ENCODE results near the gene CTCF.

The CTCF gene

GRCh38 chr16:67666559-67667452, 104.5 kb downstream of the CTCF start, which contains the start of the genes C16orf86 and ENKD1:
TSS of gene C16orf86 (plus strand) at chr16:67666814. CDS start at chr16:67666971, 157 bp downstream.
TSS of gene ENKD1 (minus strand) at chr16:67666750. CDS start at chr16:67666442, 308 bp downstream.
- DNase-seq = peak; percentile 86 to 87

- no peak for DNase-seq
Measured at GRCh38 chr16:67667453-67667816, 105.1 kb downstream of the CTCF start.

GRCh38 chr16:67667817-67668494, 105.6 kb downstream of the CTCF start:
- peak; percentile 88 for DNase-seq

- DNase-seq = peak in 1 of 2 donors; percentile 34
Measured at GRCh38 chr16:67668495-67669157, 106.3 kb downstream of the CTCF start.

GRCh38 chr16:67669499-67670101, 107.3 kb downstream of the CTCF start:
- DNase-seq = no peak

GRCh38 chr16:67672306-67672705, 110.0 kb downstream of the CTCF start:
- no peak for DNase-seq

GRCh38 chr16:67672739-67673662, 110.7 kb downstream of the CTCF start:
- peak; percentile 59 to 67 for DNase-seq

GRCh38 chr16:67673712-67674580, 111.6 kb downstream of the CTCF start:
- peak in 1 of 2 donors; percentile 27 for DNase-seq

GRCh38 chr16:67674851-67675578, 112.7 kb downstream of the CTCF start:
- DNase-seq = no peak

- DNase-seq = no peak
Measured at GRCh38 chr16:67675579-67675935, 113.2 kb downstream of the CTCF start.

- DNase-seq = no peak
Measured at GRCh38 chr16:67675999-67676398, 113.7 kb downstream of the CTCF start.

- no peak for DNase-seq
Measured at GRCh38 chr16:67676516-67676915, 114.2 kb downstream of the CTCF start.

- DNase-seq = no peak
Measured at GRCh38 chr16:67676939-67677338, 114.6 kb downstream of the CTCF start.

GRCh38 chr16:67677712-67678111, 115.4 kb downstream of the CTCF start:
- DNase-seq = no peak

GRCh38 chr16:67678354-67679023, 116.2 kb downstream of the CTCF start:
- no peak for DNase-seq

- no peak for DNase-seq
Measured at GRCh38 chr16:67679935-67680897, 117.9 kb downstream of the CTCF start.

- no peak for DNase-seq
Measured at GRCh38 chr16:67683767-67684166, 121.4 kb downstream of the CTCF start.

- no peak for DNase-seq
Measured at GRCh38 chr16:67685388-67686112, 123.2 kb downstream of the CTCF start.
